Activated CD8-positive, alpha-beta memory T cell treated with anti-CD3 and anti-CD28 coated beads, Interleukin-2, amount 10 ng/mL, durations not matched to agents 7 days and 5 days (primary cell): ENCODE measurements around the gene SLC5A12. TPM values are rescaled to one million over a fixed set of nuclear protein-coding genes. Genes with fewer than 3 reads are reported as not detected.

ENCODE experiments used
- ATAC-seq: fragments of 150-1000 bp; cut with Tn5 transposase; one replicate; pipeline ENCODE4 v1.10.0; 2021; ENCODE audit warnings: moderate library complexity
- CTCF ChIA-PET: fragments of 350-600 bp; sonication (Branson Sonifier 250); formaldehyde crosslinking; loops from one replicate; lab custom pipeline; 2021; ENCODE audit warnings: antibody characterized with exemption; lab: Charles Lee
- DNase-seq: peaks from one replicate; pipeline ENCODE4 v3.0.0-alpha.2; 2020
- H3K27ac Mint-ChIP-seq: one replicate; pipeline ENCODE4 v1.8.0; 2021; ENCODE audit warnings: mild to moderate bottlenecking, mixed read lengths
- H3K27me3 Mint-ChIP-seq: one replicate; pipeline ENCODE4 v1.8.0; 2021; ENCODE audit warnings: mixed read lengths
- H3K36me3 Mint-ChIP-seq: one replicate; pipeline ENCODE4 v1.8.0; 2021; ENCODE audit warnings: mild to moderate bottlenecking, mixed read lengths
- H3K4me1 Mint-ChIP-seq: one replicate; pipeline ENCODE4 v1.8.0; 2021; ENCODE audit warnings: mixed read lengths
- H3K4me3 Mint-ChIP-seq: one replicate; pipeline ENCODE4 v1.8.0; 2021; ENCODE audit warnings: mild to moderate bottlenecking, moderate library complexity, mixed read lengths
- H3K9me3 Mint-ChIP-seq: one replicate; pipeline ENCODE4 v1.8.0; 2022; ENCODE audit warnings: low read depth, mixed read lengths
- total RNA-seq, 2 experiments: library from RNA; stranded (reverse); gene quantifications; one replicate each; pipeline ENCODE4 v1.2.3, GENCODE V29; 2021

Gene SLC5A12
- total RNA-seq, 2 experiments from 2014 or later: not detected

DNA sequence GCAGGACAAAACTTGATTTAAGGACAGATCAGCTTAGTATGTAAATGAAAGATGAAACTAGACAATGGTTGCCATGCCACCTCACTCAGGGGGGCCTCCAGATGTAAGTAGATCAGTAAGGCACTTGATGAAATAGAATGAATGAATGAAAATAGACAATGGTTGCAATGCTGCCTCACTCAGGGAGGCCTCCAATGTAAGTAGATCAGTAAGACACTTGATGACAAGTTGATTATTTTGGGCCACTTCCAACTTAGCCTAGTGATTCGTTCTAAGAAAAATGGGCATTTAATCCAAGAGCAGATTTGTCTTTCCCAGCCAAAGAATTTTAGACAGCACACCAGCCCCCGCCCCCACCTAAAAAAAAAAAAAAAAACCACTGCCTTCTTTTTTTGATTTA, 19.2 kb upstream of the SLC5A12 start:
- ATAC-seq (no peak), DNase-seq (no peak)
- Mint-ChIP-seq H3K27ac (no peak overlapping the region), H3K36me3 (no peaks in the 10 kb centered on the region), H3K9me3 (peaks cover 6% of the 10 kb centered on the region), H3K27me3 (no peaks in the 10 kb centered on the region), H3K4me1 (no peaks in the 10 kb centered on the region), H3K4me3 (no peak overlapping the region)
- CTCF ChIA-PET: no interaction called here

GRCh38 chr11:26739366-26740073, 17.7 kb upstream of the SLC5A12 start:
- Mint-ChIP-seq H3K27me3 (no peaks in the 10 kb centered on the region), H3K9me3 (peaks cover 11% of the 10 kb centered on the region), H3K36me3 (no peaks in the 10 kb centered on the region), H3K4me1 (no peaks in the 10 kb centered on the region), H3K4me3 (no peak overlapping the region), H3K27ac (no peak overlapping the region)
- DNase-seq (no peak), ATAC-seq (no peak)
- CTCF ChIA-PET: no interaction called here

- CTCF ChIA-PET: no interaction called here
- ATAC-seq: no peak
- peaks cover 19% of the 10 kb centered on the region for H3K9me3 Mint-ChIP-seq
Measured at GRCh38 chr11:26734691-26735090, 12.8 kb upstream of the SLC5A12 start.

DNA sequence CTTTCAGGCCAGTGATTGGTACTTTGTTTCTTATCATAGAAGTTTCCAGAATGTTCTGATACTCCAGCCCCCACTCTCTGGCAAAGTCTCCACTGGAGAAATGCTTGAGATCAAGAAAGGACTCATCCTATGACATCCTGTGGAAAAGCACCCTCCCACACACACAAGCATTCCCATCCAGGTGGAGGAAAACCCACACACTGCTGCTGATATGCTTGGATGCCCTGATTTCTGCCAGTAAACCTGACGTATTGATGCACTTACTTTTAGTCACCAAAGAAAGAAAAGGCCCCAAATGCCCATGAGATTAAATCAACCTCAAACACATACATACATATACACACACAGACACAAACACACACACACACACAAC, 9.2 kb upstream of the SLC5A12 start:
- no peak for ATAC-seq
- Mint-ChIP-seq H3K9me3 (peaks cover 12% of the 10 kb centered on the region), H3K4me3 (no peak overlapping the region), H3K27me3 (no peaks in the 10 kb centered on the region), H3K4me1 (no peaks in the 10 kb centered on the region), H3K27ac (no peak overlapping the region), H3K36me3 (no peaks in the 10 kb centered on the region)
- CTCF ChIA-PET: no interaction called here
- no peak for DNase-seq

More at GRCh38 chr11:26734691-26735090, 12.8 kb upstream of the SLC5A12 start:
- Mint-ChIP-seq H3K36me3 (no peaks in the 10 kb centered on the region), H3K27me3 (no peaks in the 10 kb centered on the region), H3K4me3 (no peak overlapping the region), H3K27ac (no peak overlapping the region), H3K4me1 (no peaks in the 10 kb centered on the region)
- DNase-seq: no peak

GRCh38 chr11:26730414-26731083, 8.7 kb upstream of the SLC5A12 start:
- Mint-ChIP-seq H3K4me1 (no peaks in the 10 kb centered on the region), H3K36me3 (no peaks in the 10 kb centered on the region), H3K4me3 (no peak overlapping the region), H3K27me3 (no peaks in the 10 kb centered on the region), H3K27ac (no peak overlapping the region), H3K9me3 (peaks cover 10% of the 10 kb centered on the region)
- DNase-seq: no peak
- CTCF ChIA-PET: no interaction called here
- ATAC-seq: no peak

DNA sequence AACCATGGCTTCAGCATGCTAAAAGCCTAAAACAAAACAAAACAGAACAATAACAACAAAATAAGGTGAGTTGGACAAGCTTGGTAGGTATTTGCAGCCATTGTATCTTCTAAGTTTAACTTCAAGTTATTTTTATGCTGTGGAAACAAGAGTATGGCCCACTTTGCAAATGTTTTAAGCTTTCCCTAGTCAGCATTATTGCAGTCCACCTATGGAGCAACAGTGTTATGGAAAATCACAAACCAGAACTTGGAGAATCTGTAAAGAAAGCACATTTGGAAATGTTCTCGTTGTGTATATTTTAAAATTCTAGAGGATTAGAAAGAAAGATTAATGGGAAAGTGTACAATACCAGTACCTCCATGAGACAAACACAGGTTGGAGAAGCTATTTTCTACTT, 7.4 kb upstream of the SLC5A12 start:
- H3K9me3 Mint-ChIP-seq: peaks cover 8% of the 10 kb centered on the region
- H3K27ac Mint-ChIP-seq: no peak overlapping the region
- DNase-seq (no peak), ATAC-seq (no peak)
- H3K27me3 Mint-ChIP-seq: no peaks in the 10 kb centered on the region
- H3K4me1 Mint-ChIP-seq: no peaks in the 10 kb centered on the region
- H3K4me3 Mint-ChIP-seq: no peak overlapping the region
- H3K36me3 Mint-ChIP-seq: no peaks in the 10 kb centered on the region
- CTCF ChIA-PET: no interaction called here

GRCh38 chr11:26726960-26727359, 5.1 kb upstream of the SLC5A12 start:
- Mint-ChIP-seq H3K27me3 (no peaks in the 10 kb centered on the region), H3K36me3 (no peaks in the 10 kb centered on the region), H3K27ac (no peak overlapping the region), H3K9me3 (peaks cover 12% of the 10 kb centered on the region), H3K4me1 (no peaks in the 10 kb centered on the region), H3K4me3 (no peak overlapping the region)
- ATAC-seq: no peak
- CTCF ChIA-PET: no interaction called here
- DNase-seq: no peak

DNA sequence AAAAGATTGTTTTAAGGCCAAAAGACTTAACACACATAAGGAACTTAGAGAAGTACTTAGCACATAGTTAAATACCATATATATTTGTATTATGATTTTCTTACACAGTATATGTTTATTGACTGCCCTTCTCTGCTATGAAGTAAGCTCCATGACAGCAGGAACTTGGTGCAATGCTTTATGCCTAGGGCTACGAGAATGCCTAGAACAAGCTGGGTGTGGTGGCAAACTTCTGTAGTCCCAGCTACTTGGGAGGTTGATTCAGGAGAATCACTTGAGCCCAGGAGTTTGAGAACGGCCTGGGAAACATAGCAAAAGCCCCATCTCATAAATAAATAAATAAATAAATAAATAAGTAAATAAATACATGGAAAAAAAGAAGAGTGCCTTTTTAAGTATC, 1.9 kb downstream of the SLC5A12 start:
- Mint-ChIP-seq H3K27me3 (no peaks in the 10 kb centered on the region), H3K9me3 (peaks cover 6% of the 10 kb centered on the region), H3K4me3 (no peak overlapping the region), H3K36me3 (no peaks in the 10 kb centered on the region), H3K27ac (no peak overlapping the region), H3K4me1 (no peaks in the 10 kb centered on the region)
- ATAC-seq (no peak), DNase-seq (no peak)
- CTCF ChIA-PET: no interaction called here

DNA sequence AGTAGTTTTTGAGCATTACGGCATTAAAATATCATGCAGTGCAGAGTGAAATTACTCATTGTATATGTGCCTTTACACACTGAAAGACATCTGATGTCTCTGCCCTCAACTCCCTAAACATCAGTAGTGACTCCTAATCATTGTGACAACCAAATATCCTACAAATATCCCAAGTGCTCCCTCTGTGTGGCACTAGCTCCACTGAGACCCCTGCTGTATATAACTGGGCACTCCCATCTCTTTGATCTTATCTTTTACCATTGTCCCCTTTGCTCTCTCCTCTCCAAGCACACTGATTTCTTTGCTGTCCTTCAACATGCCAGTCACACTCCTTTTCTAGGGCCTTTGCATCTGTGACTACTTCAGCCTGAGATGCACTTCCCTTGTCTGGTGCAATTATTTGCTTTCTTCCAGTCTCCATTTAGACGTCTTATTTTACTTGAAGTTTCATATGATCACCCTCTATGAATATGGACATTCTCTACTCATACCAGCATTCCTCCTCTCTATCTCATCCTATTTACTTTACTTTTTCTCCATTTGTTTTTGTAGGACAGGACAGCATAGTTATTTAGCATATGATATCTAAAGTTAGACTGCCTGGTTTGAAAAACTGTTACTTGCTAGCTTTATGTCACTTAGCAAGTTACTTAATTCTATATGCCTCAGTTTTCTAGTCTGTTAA, 2.4 kb downstream of the SLC5A12 start:
- CTCF ChIA-PET: interaction anchor here (0.6 kb wide), 1 partner anchor 317 kb away, joined by 3 read pairs; no protein-coding TSS in a partner anchor
- no peaks in the 10 kb centered on the region for H3K27me3 Mint-ChIP-seq
- H3K4me3 Mint-ChIP-seq: no peak overlapping the region
- ATAC-seq (no peak), DNase-seq (no peak)
- no peak overlapping the region for H3K27ac Mint-ChIP-seq
- H3K9me3 Mint-ChIP-seq: peaks cover 6% of the 10 kb centered on the region
- no peaks in the 10 kb centered on the region for H3K4me1 Mint-ChIP-seq
- H3K36me3 Mint-ChIP-seq: no peaks in the 10 kb centered on the region

- CTCF ChIA-PET: no interaction called here
- Mint-ChIP-seq H3K9me3 (peaks cover 5% of the 10 kb centered on the region), H3K36me3 (no peaks in the 10 kb centered on the region), H3K4me1 (no peaks in the 10 kb centered on the region), H3K27ac (no peak overlapping the region), H3K27me3 (no peaks in the 10 kb centered on the region), H3K4me3 (no peak overlapping the region)
- DNase-seq (no peak), ATAC-seq (no peak)
Measured at GRCh38 chr11:26717771-26718170, 4.1 kb downstream of the SLC5A12 start.

DNA sequence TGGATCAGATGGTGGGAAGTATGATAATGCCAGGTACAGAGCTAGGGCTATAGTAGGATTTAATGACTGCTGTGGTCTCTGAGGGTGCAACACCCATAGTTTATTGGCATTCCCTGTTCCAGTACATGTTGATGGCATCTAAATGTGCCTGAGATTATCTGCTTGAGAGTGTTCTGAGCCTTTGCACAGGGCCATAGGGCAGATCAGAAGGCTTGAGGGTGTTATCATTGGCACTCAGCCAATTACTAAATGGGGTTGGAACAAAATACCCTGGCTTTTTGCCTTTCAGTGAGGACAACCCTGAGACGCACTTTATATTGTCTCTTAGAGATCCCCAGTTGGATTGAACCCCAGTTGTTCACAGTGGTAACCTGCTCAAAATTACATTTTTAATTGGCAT, 6.7 kb downstream of the SLC5A12 start:
- H3K27me3 Mint-ChIP-seq: no peaks in the 10 kb centered on the region
- no peak for DNase-seq
- no peaks in the 10 kb centered on the region for H3K4me1 Mint-ChIP-seq
- peaks cover 5% of the 10 kb centered on the region for H3K9me3 Mint-ChIP-seq
- H3K27ac Mint-ChIP-seq: no peak overlapping the region
- H3K36me3 Mint-ChIP-seq: no peaks in the 10 kb centered on the region
- H3K4me3 Mint-ChIP-seq: no peak overlapping the region
- ATAC-seq: no peak
- CTCF ChIA-PET: no interaction called here

- Mint-ChIP-seq H3K27ac (no peak overlapping the region), H3K9me3 (peaks cover 5% of the 10 kb centered on the region), H3K4me3 (no peak overlapping the region), H3K36me3 (no peaks in the 10 kb centered on the region), H3K4me1 (no peaks in the 10 kb centered on the region), H3K27me3 (no peaks in the 10 kb centered on the region)
- DNase-seq (no peak), ATAC-seq (no peak)
- CTCF ChIA-PET: no interaction called here
Measured at GRCh38 chr11:26712497-26712896, 9.4 kb downstream of the SLC5A12 start.

- Mint-ChIP-seq H3K4me1 (no peaks in the 10 kb centered on the region), H3K4me3 (no peak overlapping the region), H3K27me3 (no peaks in the 10 kb centered on the region), H3K9me3 (peaks cover 5% of the 10 kb centered on the region), H3K36me3 (no peaks in the 10 kb centered on the region), H3K27ac (no peak overlapping the region)
- ATAC-seq: no peak
- CTCF ChIA-PET: no interaction called here
- no peak for DNase-seq
Measured at GRCh38 chr11:26710489-26710888, 11.4 kb downstream of the SLC5A12 start.
